ENCODE data around the gene FAM25A. TPM values are rescaled to one million over a fixed set of nuclear protein-coding genes. Genes with fewer than 3 reads are reported as not detected.
"Not testable (repeated sequence)": the region's sequence is repeated elsewhere in the genome, so short reads cannot be mapped to it uniquely, and the experiment has no call there.

Gene FAM25A
- total RNA-seq, 1 experiment from 2014 or later: not detected

DNA sequence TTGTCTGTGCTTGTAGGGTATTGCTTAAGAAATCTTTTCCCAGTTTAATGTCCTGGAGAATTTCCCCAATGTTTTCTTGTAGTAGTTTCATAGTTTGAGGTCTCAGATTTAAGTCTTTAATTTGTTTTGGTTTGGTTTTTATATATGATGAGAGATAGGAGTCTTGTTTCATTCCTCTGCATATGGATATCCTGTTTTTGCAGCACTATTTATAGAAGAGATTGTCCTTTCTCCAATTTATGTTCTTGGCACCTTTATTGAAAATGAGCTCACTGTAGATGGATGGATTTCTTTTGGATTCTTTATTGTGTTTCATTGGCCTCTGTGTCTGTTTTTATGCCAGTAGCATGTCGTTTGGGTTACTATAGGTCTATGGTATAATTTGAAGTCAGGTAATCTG is 31.6 kb upstream of the FAM25A start:
- ChIA-PET CTCF (no interaction called here), POLR2A (no interaction called here)
- no peaks in the 10 kb centered on the region for H3K27me3 ChIP-seq (replicated peaks; ENCODE audit: control insufficient read depth, insufficient read depth, low read length)
- DNase-seq: no peak
- no peak overlapping the region for H3K4me3 Mint-ChIP-seq (ENCODE audit: unreplicated experiment)
- intact Hi-C loops (cut with micrococcal nuclease; ENCODE audit: unreplicated experiment): no loop called here
- no peak for TF ChIP-seq CTCF (IDR thresholded peaks at IDR 0.05; ENCODE audit: insufficient read depth in 1 of 2, low read depth in 1 of 2, low read length in 1 of 2, severe bottlenecking in 1 of 2, unreplicated experiment in 1 of 2)
- H3K4me3 ChIP-seq (ENCODE audit: low read depth, low read length): no peak overlapping the region
- H3K9me3 Mint-ChIP-seq (ENCODE audit: unreplicated experiment): no peaks in the 10 kb centered on the region
- no peaks in the 10 kb centered on the region for H3K36me3 ChIP-seq (ENCODE audit: control insufficient read depth, insufficient read depth, low read length)
- no peaks in the 10 kb centered on the region for H3K36me3 Mint-ChIP-seq (ENCODE audit: insufficient read depth, unreplicated experiment)
- no peaks in the 10 kb centered on the region for H3K27me3 Mint-ChIP-seq (ENCODE audit: insufficient read depth, unreplicated experiment)
- H3K27ac Mint-ChIP-seq (ENCODE audit: unreplicated experiment): no peak overlapping the region
- no peaks in the 10 kb centered on the region for H3K4me1 ChIP-seq
- H3K4me1 Mint-ChIP-seq (ENCODE audit: low read depth, unreplicated experiment): no peaks in the 10 kb centered on the region
- no peaks in the 10 kb centered on the region for H3K9me3 ChIP-seq
- BruUV-seq (replicated peaks): no TSS peak

DNA sequence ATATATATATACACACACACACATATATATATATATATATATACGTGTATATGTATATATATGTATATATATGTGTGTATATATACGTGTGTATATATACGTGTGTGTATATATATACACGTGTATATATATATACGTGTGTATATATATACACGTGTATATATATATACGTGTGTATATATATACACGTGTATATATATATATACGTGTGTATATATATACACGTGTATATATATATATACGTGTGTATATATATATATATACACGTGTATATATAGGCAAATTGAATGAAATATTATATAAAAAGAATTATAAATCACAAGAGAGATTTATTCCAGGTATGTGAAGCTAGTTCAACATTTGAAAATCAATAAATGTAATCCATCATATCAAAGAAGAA is 28.7 kb upstream of the FAM25A start:
- H3K4me1 Mint-ChIP-seq (ENCODE audit: low read depth, unreplicated experiment); H3K4me3 ChIP-seq (ENCODE audit: low read depth, low read length); H3K9me3 Mint-ChIP-seq (ENCODE audit: unreplicated experiment); CTCF ChIA-PET; DNase-seq; POLR2A ChIA-PET; H3K4me1 ChIP-seq; intact Hi-C loops (cut with micrococcal nuclease; ENCODE audit: unreplicated experiment); H3K36me3 Mint-ChIP-seq (ENCODE audit: insufficient read depth, unreplicated experiment); H3K36me3 ChIP-seq (ENCODE audit: control insufficient read depth, insufficient read depth, low read length); H3K27ac Mint-ChIP-seq (ENCODE audit: unreplicated experiment); H3K27me3 ChIP-seq (replicated peaks; ENCODE audit: control insufficient read depth, insufficient read depth, low read length); H3K27me3 Mint-ChIP-seq (ENCODE audit: insufficient read depth, unreplicated experiment); H3K4me3 Mint-ChIP-seq (ENCODE audit: unreplicated experiment); BruUV-seq (replicated peaks); H3K9me3 ChIP-seq: not testable (repeated sequence)

- no peaks in the 10 kb centered on the region for H3K27me3 ChIP-seq (replicated peaks; ENCODE audit: control insufficient read depth, insufficient read depth, low read length)
- H3K4me3 Mint-ChIP-seq (ENCODE audit: unreplicated experiment): no peak overlapping the region
- no peaks in the 10 kb centered on the region for H3K4me1 ChIP-seq
- no peaks in the 10 kb centered on the region for H3K36me3 Mint-ChIP-seq (ENCODE audit: insufficient read depth, unreplicated experiment)
- H3K4me1 Mint-ChIP-seq (ENCODE audit: low read depth, unreplicated experiment): no peaks in the 10 kb centered on the region
- DNase-seq: no peak
- no peak for TF ChIP-seq CTCF (IDR thresholded peaks at IDR 0.05; ENCODE audit: insufficient read depth in 1 of 2, low read depth in 1 of 2, low read length in 1 of 2, severe bottlenecking in 1 of 2, unreplicated experiment in 1 of 2)
- no peaks in the 10 kb centered on the region for H3K9me3 ChIP-seq
- H3K27ac Mint-ChIP-seq (ENCODE audit: unreplicated experiment): no peak overlapping the region
- no peaks in the 10 kb centered on the region for H3K9me3 Mint-ChIP-seq (ENCODE audit: unreplicated experiment)
- H3K27me3 Mint-ChIP-seq (ENCODE audit: insufficient read depth, unreplicated experiment): no peaks in the 10 kb centered on the region
- no peaks in the 10 kb centered on the region for H3K36me3 ChIP-seq (ENCODE audit: control insufficient read depth, insufficient read depth, low read length)
- intact Hi-C loops (cut with micrococcal nuclease; ENCODE audit: unreplicated experiment): no loop called here
- no peak overlapping the region for H3K4me3 ChIP-seq (ENCODE audit: low read depth, low read length)
- ChIA-PET POLR2A (no interaction called here), CTCF (no interaction called here)
- BruUV-seq (replicated peaks): no TSS peak
Observed at GRCh38 chr10:86992456-86992855, 27.6 kb upstream of the FAM25A start.

DNA sequence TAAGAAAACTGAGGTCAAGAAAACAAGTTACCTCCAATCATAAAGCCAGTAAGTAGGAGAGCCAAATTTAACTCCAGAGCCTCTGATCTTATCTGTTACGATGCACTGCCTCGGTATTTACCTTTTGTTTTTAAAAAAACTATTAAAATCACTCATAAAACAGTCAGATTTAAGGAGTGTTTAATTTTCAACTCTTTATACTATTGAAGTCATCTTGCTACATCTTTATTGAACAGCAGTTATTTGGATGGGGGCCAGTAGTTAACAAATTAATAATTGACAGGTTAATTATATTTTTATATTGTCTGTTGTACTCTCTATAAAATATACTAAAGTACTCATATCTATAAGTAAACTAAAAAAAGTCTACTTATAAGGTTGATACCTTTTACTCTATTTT is 27.2 kb upstream of the FAM25A start:
- intact Hi-C loops (cut with micrococcal nuclease; ENCODE audit: unreplicated experiment): no loop called here
- CTCF ChIA-PET: no interaction called here
- POLR2A ChIA-PET: no interaction called here

More for the DNA sequence above, 27.2 kb upstream of the FAM25A start:
- H3K9me3 ChIP-seq: no peaks in the 10 kb centered on the region
- DNase-seq: no peak
- H3K36me3 ChIP-seq (ENCODE audit: control insufficient read depth, insufficient read depth, low read length): no peaks in the 10 kb centered on the region
- no peaks in the 10 kb centered on the region for H3K27me3 Mint-ChIP-seq (ENCODE audit: insufficient read depth, unreplicated experiment)
- no peaks in the 10 kb centered on the region for H3K36me3 Mint-ChIP-seq (ENCODE audit: insufficient read depth, unreplicated experiment)
- no peaks in the 10 kb centered on the region for H3K4me1 ChIP-seq
- H3K4me1 Mint-ChIP-seq (ENCODE audit: low read depth, unreplicated experiment): no peaks in the 10 kb centered on the region
- H3K4me3 ChIP-seq (ENCODE audit: low read depth, low read length): no peak overlapping the region
- no peak for TF ChIP-seq CTCF (IDR thresholded peaks at IDR 0.05; ENCODE audit: insufficient read depth in 1 of 2, low read depth in 1 of 2, low read length in 1 of 2, severe bottlenecking in 1 of 2, unreplicated experiment in 1 of 2)
- H3K9me3 Mint-ChIP-seq (ENCODE audit: unreplicated experiment): no peaks in the 10 kb centered on the region
- H3K27ac Mint-ChIP-seq (ENCODE audit: unreplicated experiment): no peak overlapping the region
- no peaks in the 10 kb centered on the region for H3K27me3 ChIP-seq (replicated peaks; ENCODE audit: control insufficient read depth, insufficient read depth, low read length)
- no peak overlapping the region for H3K4me3 Mint-ChIP-seq (ENCODE audit: unreplicated experiment)
- BruUV-seq (replicated peaks): no TSS peak

All from Caco-2 (cell line).